ENCODE data around the gene SERPINB13.
"Not testable (repeated sequence)": the region's sequence is repeated elsewhere in the genome, so short reads cannot be mapped to it uniquely, and the experiment has no call there.

Gene SERPINB13

GRCh38 chr18:63590373-63590772 lies 3.2 kb downstream of the SERPINB13 start:
- DNase-seq (ENCODE audit: low read depth in 2 of 2) = no peak

GRCh38 chr18:63590966-63591695 lies 4.0 kb downstream of the SERPINB13 start:
- no peak for DNase-seq (ENCODE audit: low read depth in 2 of 2)

GRCh38 chr18:63591725-63592124 lies 4.6 kb downstream of the SERPINB13 start:
- DNase-seq (ENCODE audit: low read depth in 2 of 2) = no peak

GRCh38 chr18:63592471-63592870 lies 5.3 kb downstream of the SERPINB13 start:
- no peak for DNase-seq (ENCODE audit: low read depth in 2 of 2)

GRCh38 chr18:63596964-63597363 lies 9.8 kb downstream of the SERPINB13 start:
- no peak for DNase-seq (ENCODE audit: low read depth in 2 of 2)

GRCh38 chr18:63603355-63603754 lies 16.2 kb downstream of the SERPINB13 start:
- DNase-seq (ENCODE audit: low read depth in 2 of 2) = no peak

GRCh38 chr18:63603772-63604171 lies 16.6 kb downstream of the SERPINB13 start:
- DNase-seq (ENCODE audit: low read depth in 2 of 2) = no peak

- no peak for DNase-seq (ENCODE audit: low read depth in 2 of 2)
Observed at GRCh38 chr18:63604791-63605567, 17.8 kb downstream of the SERPINB13 start.

GRCh38 chr18:63606526-63606925 lies 19.4 kb downstream of the SERPINB13 start:
- no peak for DNase-seq (ENCODE audit: low read depth in 2 of 2)

GRCh38 chr18:63613420-63613819 lies 26.3 kb downstream of the SERPINB13 start:
- no peak for DNase-seq (ENCODE audit: low read depth in 2 of 2)

GRCh38 chr18:63617049-63617914 lies 30.1 kb downstream of the SERPINB13 start:
- no peak for DNase-seq (ENCODE audit: low read depth in 2 of 2)

GRCh38 chr18:63617915-63618234 lies 30.7 kb downstream of the SERPINB13 start:
- no peak for DNase-seq (ENCODE audit: low read depth in 2 of 2)

GRCh38 chr18:63619661-63620060 lies 32.5 kb downstream of the SERPINB13 start:
- no peak for DNase-seq (ENCODE audit: low read depth in 2 of 2)

GRCh38 chr18:63624863-63625262 lies 37.7 kb downstream of the SERPINB13 start:
- DNase-seq (ENCODE audit: low read depth in 2 of 2) = no peak

GRCh38 chr18:63626431-63626830 lies 39.3 kb downstream of the SERPINB13 start:
- DNase-seq (ENCODE audit: low read depth in 2 of 2) = no peak

GRCh38 chr18:63627819-63628218 lies 40.7 kb downstream of the SERPINB13 start:
- no peak for DNase-seq (ENCODE audit: low read depth in 2 of 2)

- DNase-seq (ENCODE audit: low read depth in 2 of 2) = no peak
Observed at GRCh38 chr18:63637703-63638102, 50.6 kb downstream of the SERPINB13 start.

- not testable (repeated sequence) for DNase-seq (ENCODE audit: low read depth in 2 of 2)
Observed at GRCh38 chr18:63641157-63641680, 54.1 kb downstream of the SERPINB13 start.

- not testable (repeated sequence) for DNase-seq (ENCODE audit: low read depth in 2 of 2)
Observed at GRCh38 chr18:63642668-63643356, 55.7 kb downstream of the SERPINB13 start.

GRCh38 chr18:63644142-63644541 lies 57.0 kb downstream of the SERPINB13 start, which contains the start of gene SERPINB4:
Gene SERPINB4 (minus strand): TSS chr18:63644256. CDS start chr18:63643577, 679 bp downstream.
- not testable (repeated sequence) for DNase-seq (ENCODE audit: low read depth in 2 of 2)

GRCh38 chr18:63644694-63645093 lies 57.6 kb downstream of the SERPINB13 start:
- DNase-seq (ENCODE audit: low read depth in 2 of 2) = not testable (repeated sequence)

Data from stimulated activated CD8-positive, alpha-beta memory T cell treated with anti-CD3 and anti-CD28 coated beads, Interleukin-7, amount 100 ng/mL, for 1 hour (primary cell).